ENCODE measurements around the gene YIPF4.

- no peak for TF ChIP-seq CTCF (IDR thresholded peaks at IDR 0.05)
- no peak for TF ChIP-seq POLR2A (IDR thresholded peaks at IDR 0.05)
- TF ChIP-seq POLR2AphosphoS5 (IDR thresholded peaks at IDR 0.05; ENCODE audit: insufficient read depth in 1 of 2, low read depth in 1 of 2) = no peak
Measured at GRCh38 chr2:32291746-32292145, 14.0 kb downstream of the YIPF4 start.

All from vagina (tissue), 2 donors.